ENCODE results near the gene OR10T2.
"Not testable (repeated sequence)": the region's sequence is repeated elsewhere in the genome, so short reads cannot be mapped to it uniquely, and the experiment has no call there.

The OR10T2 gene

GRCh38 chr1:158356616-158357015 is 42.6 kb downstream of the OR10T2 start:
- in situ Hi-C loops (cut with MboI; ENCODE audit: low sequenced_read_pairs) = no loop called here

- in situ Hi-C loops (cut with MboI; ENCODE audit: low sequenced_read_pairs) = no loop called here
Measured at GRCh38 chr1:158355773-158356285, 43.4 kb downstream of the OR10T2 start.

DNA sequence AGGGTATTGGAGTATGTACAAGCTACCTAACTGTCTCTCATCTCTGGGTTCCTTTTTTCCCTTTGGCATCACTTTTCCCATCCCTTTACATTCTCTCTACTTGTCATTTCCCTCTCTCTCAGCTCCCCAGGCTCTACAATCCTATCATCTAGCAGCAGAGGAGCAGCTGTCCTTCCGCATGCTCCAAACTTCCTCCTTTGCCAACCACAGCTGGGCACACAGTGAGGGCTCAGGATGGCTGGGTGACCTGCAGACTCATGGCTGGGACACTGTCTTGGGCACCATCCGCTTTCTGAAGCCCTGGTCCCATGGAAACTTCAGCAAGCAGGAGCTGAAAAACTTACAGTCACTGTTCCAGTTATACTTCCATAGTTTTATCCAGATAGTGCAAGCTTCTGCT is 45.0 kb downstream of the OR10T2 start:
- in situ Hi-C loops (cut with MboI; ENCODE audit: low sequenced_read_pairs) = no loop called here

DNA sequence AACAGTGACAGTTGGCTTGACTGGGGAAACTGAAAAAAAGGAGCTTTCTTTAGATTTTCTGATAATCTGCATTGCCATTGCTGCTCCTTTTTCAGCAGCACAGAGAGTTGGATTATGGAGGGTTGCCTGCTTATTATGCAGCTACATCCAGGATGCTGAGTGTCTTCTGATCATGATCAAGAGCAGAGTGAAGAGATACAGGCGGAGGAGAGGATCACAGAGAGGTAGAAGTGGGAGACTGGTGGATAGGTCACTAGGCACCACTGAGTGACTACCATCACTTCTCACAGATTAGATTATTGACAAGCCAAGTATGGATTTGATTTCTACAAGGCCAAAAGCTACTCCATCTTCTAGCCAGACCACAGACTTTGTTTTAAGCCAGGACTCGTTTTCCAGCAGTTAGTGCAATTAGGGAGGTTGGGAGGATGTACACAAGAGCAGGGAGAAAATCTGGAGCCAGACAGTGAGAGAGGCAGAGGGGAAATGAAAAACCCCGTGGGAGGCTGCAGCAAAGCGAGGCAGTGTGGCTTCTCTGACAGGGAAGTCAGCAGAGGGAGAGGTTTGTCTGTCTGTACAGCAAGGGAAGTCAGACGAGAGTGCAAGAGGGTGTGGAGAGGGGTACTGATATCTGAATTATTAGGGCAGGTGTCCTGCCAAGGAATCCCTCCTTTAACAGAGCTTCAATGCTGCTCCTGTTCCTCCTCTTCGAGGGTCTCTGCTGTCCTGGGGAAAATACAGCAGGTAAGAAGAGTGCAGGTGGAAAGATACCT is 45.8 kb downstream of the OR10T2 start, which contains the start of gene CD1E:
TSS of gene CD1E (plus strand) at position 592 of the 773 bp plus-strand sequence. CDS start at position 687, 95 bp downstream.
- in situ Hi-C loops (cut with MboI; ENCODE audit: low sequenced_read_pairs) = no loop called here

DNA sequence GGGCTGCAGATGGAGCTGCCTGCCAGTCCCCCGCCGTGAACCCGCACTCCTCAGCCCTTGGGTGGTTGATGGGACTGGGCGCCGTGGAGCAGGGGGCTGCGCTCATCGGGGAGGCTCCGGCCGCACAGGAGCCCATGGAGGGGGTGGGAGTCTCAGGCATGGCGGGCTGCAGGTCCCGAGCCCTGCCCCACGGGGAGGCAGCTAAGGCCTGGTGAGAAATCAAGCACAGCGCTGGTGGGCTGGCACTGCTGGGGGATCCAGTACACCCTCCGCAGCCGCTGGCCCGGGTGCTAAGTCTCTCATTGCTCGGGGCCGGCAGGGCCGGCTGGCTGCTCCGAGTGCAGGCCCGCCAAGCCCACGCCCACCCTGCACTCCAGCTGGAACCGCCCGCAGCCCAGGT is 50.3 kb downstream of the OR10T2 start:
- in situ Hi-C loops (cut with MboI; ENCODE audit: low sequenced_read_pairs) = not testable (repeated sequence)
